GM12864 (cell line): Measurements from ENCODE around the gene STARD13.

Source experiments
- DNase-seq: peaks from one replicate; pipeline ENCODE4 v3.0.0-alpha.2; 2011; ENCODE audit warnings: low read depth
- H3K4me3 ChIP-seq: 2 replicates; pipeline ENCODE4 v1.5.1; 2011; ENCODE audit warnings: mild to moderate bottlenecking, low read depth, low read length, control low read depth
- TF ChIP-seq, protein P1 (sequence below): IDR thresholded peaks from 2 replicates; pipeline ENCODE4 v1.5.1; 2011; ENCODE audit warnings: low read depth, mild to moderate bottlenecking, moderate library complexity, low read length, control low read depth, inconsistent platforms; ENCODE audit errors: missing control alignments

STARD13 gene

DNA sequence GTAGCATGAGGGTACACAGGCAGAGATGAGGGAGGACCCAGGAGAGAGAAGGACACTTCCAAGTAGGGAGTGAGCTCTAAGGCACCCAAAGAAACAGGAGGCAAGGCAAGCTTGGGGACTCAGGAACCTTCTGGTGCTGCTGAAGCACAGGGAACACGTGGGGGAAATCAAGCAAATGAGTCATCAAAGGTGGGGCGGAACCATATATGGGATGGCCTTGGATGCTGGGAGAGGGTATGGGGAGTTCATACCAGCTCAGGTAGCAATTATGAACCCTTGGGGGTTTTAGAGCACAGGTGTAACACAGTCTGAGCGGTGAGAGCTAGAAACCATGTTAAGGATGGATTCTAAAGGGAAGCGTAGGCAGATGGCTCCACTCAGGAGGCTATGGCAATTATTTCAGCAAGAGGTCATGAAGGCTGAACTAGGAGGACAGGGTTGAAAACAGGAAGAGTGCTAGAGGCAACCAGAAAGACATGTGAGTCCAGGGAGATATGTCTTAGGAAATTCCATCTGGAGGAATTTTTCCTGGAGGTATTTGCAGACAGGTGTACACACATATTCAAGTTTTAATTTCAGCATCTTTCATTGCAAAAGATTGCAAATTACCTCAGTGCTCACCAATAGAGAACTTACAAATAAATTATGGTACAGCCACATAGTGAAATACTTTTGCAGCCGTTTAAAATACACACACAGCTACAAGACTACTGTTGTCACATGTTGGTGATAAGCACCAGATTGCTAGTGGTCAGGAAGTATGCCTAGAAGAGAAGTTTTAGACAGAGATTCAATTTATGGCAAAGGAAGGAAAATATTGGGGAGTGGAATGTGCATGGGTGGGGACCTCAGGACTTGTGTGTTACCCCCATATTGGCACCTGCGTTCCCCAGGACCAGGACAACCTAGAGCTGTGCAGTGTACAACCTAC is 77.0 kb downstream of the STARD13 start:
- no peak overlapping the region for H3K4me3 ChIP-seq
- TF ChIP-seq, protein P1, sequence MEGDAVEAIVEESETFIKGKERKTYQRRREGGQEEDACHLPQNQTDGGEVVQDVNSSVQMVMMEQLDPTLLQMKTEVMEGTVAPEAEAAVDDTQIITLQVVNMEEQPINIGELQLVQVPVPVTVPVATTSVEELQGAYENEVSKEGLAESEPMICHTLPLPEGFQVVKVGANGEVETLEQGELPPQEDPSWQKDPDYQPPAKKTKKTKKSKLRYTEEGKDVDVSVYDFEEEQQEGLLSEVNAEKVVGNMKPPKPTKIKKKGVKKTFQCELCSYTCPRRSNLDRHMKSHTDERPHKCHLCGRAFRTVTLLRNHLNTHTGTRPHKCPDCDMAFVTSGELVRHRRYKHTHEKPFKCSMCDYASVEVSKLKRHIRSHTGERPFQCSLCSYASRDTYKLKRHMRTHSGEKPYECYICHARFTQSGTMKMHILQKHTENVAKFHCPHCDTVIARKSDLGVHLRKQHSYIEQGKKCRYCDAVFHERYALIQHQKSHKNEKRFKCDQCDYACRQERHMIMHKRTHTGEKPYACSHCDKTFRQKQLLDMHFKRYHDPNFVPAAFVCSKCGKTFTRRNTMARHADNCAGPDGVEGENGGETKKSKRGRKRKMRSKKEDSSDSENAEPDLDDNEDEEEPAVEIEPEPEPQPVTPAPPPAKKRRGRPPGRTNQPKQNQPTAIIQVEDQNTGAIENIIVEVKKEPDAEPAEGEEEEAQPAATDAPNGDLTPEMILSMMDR, result no peak
- DNase-seq, result no peak

DNA sequence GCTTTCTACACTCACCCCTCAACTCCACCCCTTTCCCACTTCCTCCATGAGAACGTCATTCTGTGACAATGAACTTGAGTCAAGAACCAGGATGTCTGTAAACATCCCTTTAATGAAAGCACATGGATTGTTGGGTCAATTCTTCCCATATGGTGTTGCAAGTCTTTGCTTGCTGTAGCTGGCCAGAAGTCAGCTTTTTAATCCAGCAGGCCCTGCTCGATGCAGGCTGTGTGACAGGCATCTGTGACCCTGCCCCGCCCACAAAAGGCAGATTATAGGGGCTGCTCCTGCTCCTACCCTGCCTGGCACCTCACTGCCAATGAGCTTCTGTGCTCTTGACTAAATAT is 78.0 kb downstream of the STARD13 start:
- DNase-seq, result no peak
- no peak overlapping the region for H3K4me3 ChIP-seq
- TF ChIP-seq, protein P1, result no peak

GRCh38 chr13:33206945-33207614 is 78.5 kb downstream of the STARD13 start:
- DNase-seq, result no peak
- TF ChIP-seq, protein P1, result no peak
- no peak overlapping the region for H3K4me3 ChIP-seq

DNA sequence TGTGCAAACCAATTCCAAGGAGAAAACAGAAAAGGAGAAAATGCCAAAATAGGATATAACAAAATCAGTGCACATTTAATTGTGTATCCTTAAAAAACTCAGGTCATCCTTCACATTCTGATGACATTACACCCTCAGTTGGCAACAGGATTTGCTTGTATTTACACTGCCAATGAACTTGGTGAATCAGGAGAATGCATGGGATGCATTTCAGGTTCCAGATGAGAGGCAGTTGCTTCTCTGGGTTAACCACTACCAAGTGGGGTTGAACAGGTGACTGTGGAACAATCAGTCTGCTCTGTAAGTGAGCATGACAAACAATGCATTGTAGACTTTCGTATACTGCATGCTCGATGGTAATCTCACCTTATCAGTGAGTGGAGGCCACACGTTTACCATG is 79.1 kb downstream of the STARD13 start:
- TF ChIP-seq, protein P1, result no peak
- no peak for DNase-seq

GRCh38 chr13:33205804-33206221 is 79.7 kb downstream of the STARD13 start:
- no peak overlapping the region for H3K4me3 ChIP-seq
- TF ChIP-seq, protein P1, result no peak
- no peak for DNase-seq

More for the DNA sequence above, 79.1 kb downstream of the STARD13 start:
- H3K4me3 ChIP-seq, result no peak overlapping the region

DNA sequence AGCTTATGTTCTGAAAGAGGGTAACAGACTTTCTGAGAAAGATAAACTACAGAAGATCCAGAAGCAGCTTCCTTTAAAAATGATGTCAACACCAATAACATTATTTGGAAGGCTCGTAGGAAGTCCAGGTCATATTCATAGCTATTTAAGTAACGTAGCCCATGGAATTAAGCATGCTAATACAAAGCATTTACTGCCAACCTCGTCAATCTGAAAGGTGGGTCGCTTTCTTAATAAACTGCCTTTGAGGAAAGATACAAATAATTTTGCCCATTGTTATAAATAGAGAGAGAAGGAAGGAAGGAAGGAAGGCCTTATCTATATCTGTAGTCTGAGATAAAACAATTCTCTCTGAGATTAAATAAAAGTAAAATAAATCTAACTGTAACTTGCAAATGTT is 80.3 kb downstream of the STARD13 start:
- no peak overlapping the region for H3K4me3 ChIP-seq
- no peak for DNase-seq
- TF ChIP-seq, protein P1, result no peak
